ENCODE measurements around the gene RHOH. TPM values are rescaled to one million over a fixed set of nuclear protein-coding genes. Genes with fewer than 3 reads are reported as not detected.

Gene RHOH
- total RNA-seq, 1 donor from 2014 or later: 11.2 TPM

GRCh38 chr4:40238700-40239548 is 42.1 kb downstream of the RHOH start:
- Mint-ChIP-seq H3K9me3 (no peaks in the 10 kb centered on the region), H3K4me1 (peaks cover 10% of the 10 kb centered on the region), H3K4me3 (no peak overlapping the region), H3K36me3 (peaks cover 16% of the 10 kb centered on the region), H3K27me3 (ENCODE audit: insufficient read depth, low read depth) (no peaks in the 10 kb centered on the region), H3K27ac (no peak overlapping the region)
- Histone ChIP-seq H3K4me2 (no peak overlapping the region), H4K20me1 (ENCODE audit: low read depth) (no peaks in the 10 kb centered on the region), H3K9me3 (ENCODE audit: low read depth) (no peaks in the 10 kb centered on the region), H3K4me3 (no peak overlapping the region), H2AFZ (replicated peaks) (no peak overlapping the region), H3K4me1 (no peaks in the 10 kb centered on the region), H3F3A (ENCODE audit: low read depth) (no peaks in the 10 kb centered on the region), H3K79me2 (ENCODE audit: low read depth) (no peaks in the 10 kb centered on the region), H3K9ac (no peak overlapping the region), H3K27ac (no peak overlapping the region), H3K36me3 (no peaks in the 10 kb centered on the region), H3K27me3 (no peaks in the 10 kb centered on the region)
- no peak for TF ChIP-seq CTCF (IDR thresholded peaks at IDR 0.05)
- no peak for TF ChIP-seq EZH2phosphoT487 (IDR thresholded peaks at IDR 0.05)
- no peak for TF ChIP-seq EZH2 (IDR thresholded peaks at IDR 0.05)
- DNase-seq (ENCODE audit: low spot score): no peak

DNA sequence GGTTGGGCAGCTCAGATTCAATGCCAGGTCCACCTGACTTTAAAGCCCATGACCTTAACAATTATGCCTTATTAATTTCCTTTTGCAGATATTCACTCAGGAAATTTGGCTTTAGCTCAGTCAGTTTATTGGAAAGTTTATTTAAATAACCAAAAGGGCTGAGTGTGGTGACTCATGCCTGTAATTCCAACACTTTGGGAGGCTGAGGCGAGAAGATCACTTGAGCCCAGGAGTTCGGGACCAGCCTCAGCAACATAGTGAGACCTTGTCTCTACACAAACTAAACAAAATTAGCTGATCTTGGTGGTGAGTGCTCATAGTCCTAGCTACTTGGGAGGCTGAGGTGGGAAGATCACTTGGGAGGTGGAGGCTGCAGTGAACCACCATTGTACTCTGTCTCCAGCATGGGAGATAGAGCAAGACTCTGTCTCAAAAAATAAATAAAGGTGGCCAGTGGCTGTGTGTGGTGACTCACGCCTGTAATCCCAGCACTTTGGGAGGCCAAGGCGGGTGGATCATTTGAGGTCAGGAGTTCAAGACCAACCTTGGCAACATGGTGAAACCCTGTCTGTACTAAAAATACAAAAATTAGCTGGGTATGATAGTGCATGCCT is 43.3 kb downstream of the RHOH start:
- TF ChIP-seq EZH2phosphoT487 (IDR thresholded peaks at IDR 0.05): no peak
- no peak for TF ChIP-seq CTCF (IDR thresholded peaks at IDR 0.05)
- no peak for TF ChIP-seq EZH2 (IDR thresholded peaks at IDR 0.05)
- no peaks in the 10 kb centered on the region for H3K9me3 Mint-ChIP-seq
- Histone ChIP-seq H2AFZ (replicated peaks) (no peak overlapping the region), H3F3A (ENCODE audit: low read depth) (no peaks in the 10 kb centered on the region), H3K36me3 (no peaks in the 10 kb centered on the region), H3K79me2 (ENCODE audit: low read depth) (no peaks in the 10 kb centered on the region), H3K27me3 (no peaks in the 10 kb centered on the region), H4K20me1 (ENCODE audit: low read depth) (no peaks in the 10 kb centered on the region), H3K4me2 (no peak overlapping the region), H3K4me1 (no peaks in the 10 kb centered on the region), H3K9ac (no peak overlapping the region), H3K4me3 (no peak overlapping the region), H3K9me3 (ENCODE audit: low read depth) (no peaks in the 10 kb centered on the region), H3K27ac (no peak overlapping the region)
- no peak for DNase-seq (ENCODE audit: low spot score)
- H3K27ac Mint-ChIP-seq: no peak overlapping the region
- H3K4me1 Mint-ChIP-seq: peaks cover 10% of the 10 kb centered on the region
- H3K4me3 Mint-ChIP-seq: no peak overlapping the region
- H3K36me3 Mint-ChIP-seq: peaks cover 20% of the 10 kb centered on the region
- H3K27me3 Mint-ChIP-seq (ENCODE audit: insufficient read depth, low read depth): no peaks in the 10 kb centered on the region

DNA sequence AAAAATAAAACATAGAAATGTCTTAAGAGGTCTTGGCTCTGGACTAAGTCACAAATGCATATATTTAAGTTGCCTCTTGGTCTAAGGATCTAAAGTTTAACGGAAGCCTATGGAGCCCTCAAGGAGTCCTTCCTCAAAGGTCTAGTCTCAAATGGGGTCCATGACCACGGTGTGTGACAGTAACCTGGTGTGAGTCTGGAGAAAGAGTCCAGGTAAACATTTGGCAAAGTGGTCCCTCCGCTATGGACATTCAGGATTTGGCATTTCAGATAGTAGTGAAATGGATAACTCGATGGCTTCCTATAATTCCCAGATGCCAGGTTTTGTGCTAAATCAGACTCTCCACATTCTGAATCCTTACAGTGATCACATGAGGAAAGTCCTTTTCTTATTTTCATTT is 44.2 kb downstream of the RHOH start:
- no peak overlapping the region for H3K27ac Mint-ChIP-seq
- Histone ChIP-seq H3F3A (ENCODE audit: low read depth) (no peaks in the 10 kb centered on the region), H3K36me3 (no peaks in the 10 kb centered on the region), H3K9ac (no peak overlapping the region), H3K9me3 (ENCODE audit: low read depth) (no peaks in the 10 kb centered on the region), H3K4me1 (no peaks in the 10 kb centered on the region), H3K27me3 (no peaks in the 10 kb centered on the region), H4K20me1 (ENCODE audit: low read depth) (no peaks in the 10 kb centered on the region), H3K4me2 (no peak overlapping the region), H3K4me3 (no peak overlapping the region), H3K79me2 (ENCODE audit: low read depth) (no peaks in the 10 kb centered on the region), H2AFZ (replicated peaks) (no peak overlapping the region), H3K27ac (no peak overlapping the region)
- DNase-seq (ENCODE audit: low spot score): no peak
- H3K4me1 Mint-ChIP-seq: peaks cover 10% of the 10 kb centered on the region
- H3K36me3 Mint-ChIP-seq: peaks cover 22% of the 10 kb centered on the region
- TF ChIP-seq CTCF (IDR thresholded peaks at IDR 0.05) (no peak), EZH2 (IDR thresholded peaks at IDR 0.05) (no peak), EZH2phosphoT487 (IDR thresholded peaks at IDR 0.05) (no peak)
- no peaks in the 10 kb centered on the region for H3K9me3 Mint-ChIP-seq
- no peaks in the 10 kb centered on the region for H3K27me3 Mint-ChIP-seq (ENCODE audit: insufficient read depth, low read depth)
- no peak overlapping the region for H3K4me3 Mint-ChIP-seq
